SK-N-MC (cell line): ENCODE data around the gene GPNMB.
"Not testable (repeated sequence)": the region's sequence is repeated elsewhere in the genome, so short reads cannot be mapped to it uniquely, and the experiment has no call there.

Experiments used
- EZH2 ChIP-seq: fragments of 200-600 bp; sonication (generic); IDR thresholded peaks from one replicate; pipeline ENCODE4 v1.6.1; 2017; ENCODE audit warnings: antibody characterized with exemption
- FOXP2 ChIP-seq: optimal IDR thresholded peaks from 2 replicates; pipeline ENCODE3; 2011; ENCODE audit warnings: mild to moderate bottlenecking, moderate library complexity; ENCODE audit not compliant: insufficient read depth; ENCODE audit errors: extremely low read length, control extremely low read depth
- POLR2AphosphoS5 ChIP-seq: IDR thresholded peaks from 2 replicates; pipeline ENCODE4 v1.6.1; 2012; ENCODE audit warnings: mild to moderate bottlenecking, low read depth, low read length, borderline replicate concordance

- not testable (repeated sequence) for TF ChIP-seq EZH2, POLR2AphosphoS5, FOXP2
Measured at GRCh38 chr7:23312141-23312540, 65.6 kb downstream of the GPNMB start.
